GM12878 (cell line): Measurements from ENCODE around the gene UNC45A. TPM values are rescaled to one million over a fixed set of nuclear protein-coding genes. Genes with fewer than 3 reads are reported as not detected.

ENCODE experiments used
- ELK1 ChIP-seq: IDR thresholded peaks from 2 replicates; pipeline ENCODE4 v1.6.1; 2012; ENCODE audit warnings: low read depth, low read length, improper control_type of control experiment
- ESRRA ChIP-seq: IDR thresholded peaks from 2 replicates; pipeline ENCODE4 v1.6.1; 2012; ENCODE audit warnings: mild to moderate bottlenecking, low read length, improper control_type of control experiment
- HCFC1 ChIP-seq: fragments of 150-350 bp; IDR thresholded peaks from 2 replicates; pipeline ENCODE4 v1.6.1; 2014; ENCODE audit warnings: low read length
- IRF4 ChIP-seq: IDR thresholded peaks from 2 replicates; pipeline ENCODE4 v1.6.1; 2011; ENCODE audit warnings: low read depth, low read length
- KLF5 ChIP-seq: fragments of 450-650 bp; IDR thresholded peaks from 2 replicates; pipeline ENCODE4 v1.6.1; 2014; ENCODE audit warnings: mild to moderate bottlenecking; ENCODE audit not compliant: partially characterized antibody
- LARP7 ChIP-seq: fragments of 450-650 bp; IDR thresholded peaks from 2 replicates; pipeline ENCODE4 v1.6.1; 2017; ENCODE audit warnings: mild to moderate bottlenecking
- MEF2A ChIP-seq: IDR thresholded peaks from 2 replicates; pipeline ENCODE4 v1.6.1; 2011; ENCODE audit warnings: low read depth, mild to moderate bottlenecking, low read length, moderate library complexity; ENCODE audit not compliant: insufficient read depth
- MXI1 ChIP-seq: fragments of 150-350 bp; IDR thresholded peaks from 2 replicates; pipeline ENCODE4 v1.6.1; 2011; ENCODE audit warnings: low read depth, mild to moderate bottlenecking, inconsistent platforms, low read length, improper control_type of control experiment
- POLR2AphosphoS5 ChIP-seq: IDR thresholded peaks from 2 replicates; pipeline ENCODE4 v1.6.1; 2011; ENCODE audit warnings: mild to moderate bottlenecking, low read length, inconsistent platforms
- RBBP5 ChIP-seq: fragments of 200-600 bp; sonication (generic); conservative IDR thresholded peaks from 2 replicates; pipeline ENCODE4 v1.6.1; 2016
- ZNF24 ChIP-seq: fragments of 450-650 bp; IDR thresholded peaks from 2 replicates; pipeline ENCODE4 v1.6.1; 2017; ENCODE audit warnings: antibody characterized with exemption, mild to moderate bottlenecking
- polyA plus RNA-seq, 11 experiments: library from polyadenylated mRNA; depleted of rRNA in 4 of 11; unstranded in 6 of 11; stranded (reverse) in 5 of 11; fragments of >200 nt; fragmentation: Nextera tagmentation in 4 of 11; fragmentation: Illumina TruSeq in 1 of 11; extraction: Ambion mirVana in 4 of 11; extraction: Trizol in 1 of 11; gene quantifications; 1 replicate in 1 of 11; 2 replicates in 10 of 11; pipeline versions ENCODE4 v1.2.1 to v1.2.3, GENCODE V29; 2011 to 2016; ENCODE audit warnings: inconsistent platforms in 2 of 11, missing spikeins in 2 of 11, low read depth in 1 of 11
- total RNA-seq, 4 experiments: library from RNA; depleted of rRNA in 3 of 4; stranded (reverse); fragments of >200 nt in 3 of 4; fragmentation: Illumina TruSeq in 1 of 4; extraction: Trizol in 1 of 4; gene quantifications; 2 replicates each; pipeline versions ENCODE4 v1.2.1 to v1.2.3, GENCODE V29; 2013 to 2021
- TF ChIP-seq, protein P1 (sequence below): fragments of 450-650 bp; IDR thresholded peaks from 2 replicates; pipeline ENCODE4 v1.6.1; 2016; ENCODE audit warnings: mild to moderate bottlenecking, moderate library complexity, borderline replicate concordance
- TF ChIP-seq, protein P2 (sequence below), 3 experiments: IDR thresholded peaks in 2 of 3; conservative IDR thresholded peaks in 1 of 3; 2 replicates each; pipeline ENCODE4 v1.5.1; 2011; ENCODE audit warnings: low read depth in 3 of 3, low read length in 3 of 3, mild to moderate bottlenecking in 3 of 3, control low read depth in 2 of 3, moderate library complexity in 2 of 3, inconsistent platforms in 1 of 3, mixed read lengths in 1 of 3; ENCODE audit not compliant: control insufficient read depth in 2 of 3, insufficient read depth in 1 of 3; ENCODE audit errors: extremely low read depth in 1 of 3
- TF ChIP-seq, protein P3 (sequence below): IDR thresholded peaks from 2 replicates; pipeline ENCODE4 v1.6.1; 2011; ENCODE audit warnings: borderline replicate concordance, low read depth, mild to moderate bottlenecking, moderate library complexity, mixed read lengths, low read length; ENCODE audit not compliant: insufficient read depth; ENCODE audit errors: extremely low read length

Gene UNC45A
- total and polyA plus RNA-seq, 10 of the 15 experiments (the other 5 are each of a cell fraction or from before 2014, with no cell fraction given) = 10.3 to 57.8 (median 40.5) TPM

DNA sequence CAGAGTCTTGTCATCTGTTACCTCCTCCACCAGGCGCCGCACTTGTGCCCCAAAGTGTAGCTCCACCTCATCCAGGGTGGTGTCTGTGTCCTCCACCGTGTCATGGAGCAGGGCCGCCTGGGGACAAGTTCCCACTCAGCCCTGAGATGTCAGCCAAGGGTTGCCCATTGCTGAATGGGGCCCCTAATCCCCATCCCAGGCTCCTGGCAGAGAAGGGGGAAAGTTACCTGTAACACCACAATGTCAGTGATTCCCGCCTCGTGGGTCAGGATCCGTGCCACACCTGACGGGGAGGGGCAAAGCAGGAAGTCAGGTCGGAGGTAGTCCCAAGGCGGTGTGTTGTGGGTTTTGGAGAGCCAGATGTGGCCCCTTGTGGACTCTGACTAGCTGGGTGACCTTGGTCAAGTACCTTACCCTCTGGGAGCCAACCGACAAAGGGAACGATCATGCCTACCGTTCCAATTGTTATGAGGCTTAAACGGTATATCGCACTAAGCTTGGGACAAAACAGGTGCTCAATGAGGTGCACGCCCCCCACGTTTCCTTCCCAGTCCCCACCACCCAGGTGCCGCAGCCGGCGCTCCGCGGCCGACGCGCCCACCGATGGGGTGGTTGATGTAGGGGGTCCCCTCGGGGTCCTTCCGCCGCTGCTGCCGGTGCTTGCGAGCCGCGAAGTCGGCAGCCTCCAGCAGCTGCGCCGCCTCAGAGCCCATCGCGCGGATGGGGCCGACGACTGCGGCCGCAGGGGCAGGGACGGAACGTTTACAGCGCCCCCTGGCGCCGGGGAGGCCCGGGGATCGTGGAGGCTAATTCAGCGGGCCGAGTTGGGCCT lies 3.0 kb upstream of the UNC45A start, which contains the start of gene HDDC3 (continued):
- TF ChIP-seq POLR2AphosphoS5 (peak; percentile 66; the same call in 1 of the 2 replicates), LARP7 (peak; percentile 93), RBBP5 (no peak), ESRRA (0 out of 2 replicates have a peak, but pooled peaks have one; percentile 49), IRF4 (0 out of 2 replicates have a peak, but pooled peaks have one; percentile 20), ZNF24 (peak; percentile 63; the same call in 1 of the 2 replicates), HCFC1 (peak; percentile 48), MXI1 (peak; percentile 89), ELK1 (no peak), MEF2A (peak; percentile 67), KLF5 (peak; percentile 25)
- TF ChIP-seq, protein P1, sequence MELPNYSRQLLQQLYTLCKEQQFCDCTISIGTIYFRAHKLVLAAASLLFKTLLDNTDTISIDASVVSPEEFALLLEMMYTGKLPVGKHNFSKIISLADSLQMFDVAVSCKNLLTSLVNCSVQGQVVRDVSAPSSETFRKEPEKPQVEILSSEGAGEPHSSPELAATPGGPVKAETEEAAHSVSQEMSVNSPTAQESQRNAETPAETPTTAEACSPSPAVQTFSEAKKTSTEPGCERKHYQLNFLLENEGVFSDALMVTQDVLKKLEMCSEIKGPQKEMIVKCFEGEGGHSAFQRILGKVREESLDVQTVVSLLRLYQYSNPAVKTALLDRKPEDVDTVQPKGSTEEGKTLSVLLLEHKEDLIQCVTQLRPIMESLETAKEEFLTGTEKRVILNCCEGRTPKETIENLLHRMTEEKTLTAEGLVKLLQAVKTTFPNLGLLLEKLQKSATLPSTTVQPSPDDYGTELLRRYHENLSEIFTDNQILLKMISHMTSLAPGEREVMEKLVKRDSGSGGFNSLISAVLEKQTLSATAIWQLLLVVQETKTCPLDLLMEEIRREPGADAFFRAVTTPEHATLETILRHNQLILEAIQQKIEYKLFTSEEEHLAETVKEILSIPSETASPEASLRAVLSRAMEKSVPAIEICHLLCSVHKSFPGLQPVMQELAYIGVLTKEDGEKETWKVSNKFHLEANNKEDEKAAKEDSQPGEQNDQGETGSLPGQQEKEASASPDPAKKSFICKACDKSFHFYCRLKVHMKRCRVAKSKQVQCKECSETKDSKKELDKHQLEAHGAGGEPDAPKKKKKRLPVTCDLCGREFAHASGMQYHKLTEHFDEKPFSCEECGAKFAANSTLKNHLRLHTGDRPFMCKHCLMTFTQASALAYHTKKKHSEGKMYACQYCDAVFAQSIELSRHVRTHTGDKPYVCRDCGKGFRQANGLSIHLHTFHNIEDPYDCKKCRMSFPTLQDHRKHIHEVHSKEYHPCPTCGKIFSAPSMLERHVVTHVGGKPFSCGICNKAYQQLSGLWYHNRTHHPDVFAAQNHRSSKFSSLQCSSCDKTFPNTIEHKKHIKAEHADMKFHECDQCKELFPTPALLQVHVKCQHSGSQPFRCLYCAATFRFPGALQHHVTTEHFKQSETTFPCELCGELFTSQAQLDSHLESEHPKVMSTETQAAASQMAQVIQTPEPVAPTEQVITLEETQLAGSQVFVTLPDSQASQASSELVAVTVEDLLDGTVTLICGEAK = peak; percentile 18; the same call in 1 of the 2 replicates
- TF ChIP-seq, protein P2, sequence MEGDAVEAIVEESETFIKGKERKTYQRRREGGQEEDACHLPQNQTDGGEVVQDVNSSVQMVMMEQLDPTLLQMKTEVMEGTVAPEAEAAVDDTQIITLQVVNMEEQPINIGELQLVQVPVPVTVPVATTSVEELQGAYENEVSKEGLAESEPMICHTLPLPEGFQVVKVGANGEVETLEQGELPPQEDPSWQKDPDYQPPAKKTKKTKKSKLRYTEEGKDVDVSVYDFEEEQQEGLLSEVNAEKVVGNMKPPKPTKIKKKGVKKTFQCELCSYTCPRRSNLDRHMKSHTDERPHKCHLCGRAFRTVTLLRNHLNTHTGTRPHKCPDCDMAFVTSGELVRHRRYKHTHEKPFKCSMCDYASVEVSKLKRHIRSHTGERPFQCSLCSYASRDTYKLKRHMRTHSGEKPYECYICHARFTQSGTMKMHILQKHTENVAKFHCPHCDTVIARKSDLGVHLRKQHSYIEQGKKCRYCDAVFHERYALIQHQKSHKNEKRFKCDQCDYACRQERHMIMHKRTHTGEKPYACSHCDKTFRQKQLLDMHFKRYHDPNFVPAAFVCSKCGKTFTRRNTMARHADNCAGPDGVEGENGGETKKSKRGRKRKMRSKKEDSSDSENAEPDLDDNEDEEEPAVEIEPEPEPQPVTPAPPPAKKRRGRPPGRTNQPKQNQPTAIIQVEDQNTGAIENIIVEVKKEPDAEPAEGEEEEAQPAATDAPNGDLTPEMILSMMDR (IDR thresholded peaks at IDR 0.05 in 2 of 3, conservative IDR thresholded peaks at IDR 0.05 in 1 of 3; ENCODE audit: control insufficient read depth in 2 of 3, extremely low read depth in 1 of 3, insufficient read depth in 1 of 3, low read depth in 3 of 3, low read length in 3 of 3) = peak; percentile 91 to 98 (median 92)
- TF ChIP-seq, protein P3, sequence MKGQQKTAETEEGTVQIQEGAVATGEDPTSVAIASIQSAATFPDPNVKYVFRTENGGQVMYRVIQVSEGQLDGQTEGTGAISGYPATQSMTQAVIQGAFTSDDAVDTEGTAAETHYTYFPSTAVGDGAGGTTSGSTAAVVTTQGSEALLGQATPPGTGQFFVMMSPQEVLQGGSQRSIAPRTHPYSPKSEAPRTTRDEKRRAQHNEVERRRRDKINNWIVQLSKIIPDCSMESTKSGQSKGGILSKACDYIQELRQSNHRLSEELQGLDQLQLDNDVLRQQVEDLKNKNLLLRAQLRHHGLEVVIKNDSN = no peak
